GM20431 (cell line): ENCODE measurements around the gene RASL11B.

ENCODE experiments used
- in situ Hi-C: fragments of 300-500 bp; cut with MseI, MboI; formaldehyde crosslinking; loops from one replicate; pipeline ENCODE4 v1.15.0; 2020; ENCODE audit warnings: low sequenced_read_pairs; ENCODE audit not compliant: unreplicated experiment

RASL11B gene

GRCh38 chr4:52841682-52842456 is 20.2 kb upstream of the RASL11B start:
- in situ Hi-C loops: loop anchor here (25.0 kb wide), 1 partner anchor 105 kb away; no protein-coding TSS in a partner anchor

GRCh38 chr4:52842792-52843191 is 19.3 kb upstream of the RASL11B start:
- in situ Hi-C loops: loop anchor here (25.0 kb wide), 1 partner anchor 105 kb away; no protein-coding TSS in a partner anchor

GRCh38 chr4:52843351-52843750 is 18.8 kb upstream of the RASL11B start:
- in situ Hi-C loops: loop anchor here (25.0 kb wide), 1 partner anchor 106 kb away; no protein-coding TSS in a partner anchor

- in situ Hi-C loops: loop anchor here (25.0 kb wide), 1 partner anchor 107 kb away; no protein-coding TSS in a partner anchor
These were observed 18.2 kb upstream of the RASL11B start for GRCh38 chr4:52843958-52844357.

- in situ Hi-C loops: loop anchor here (25.0 kb wide), 1 partner anchor 107 kb away; no protein-coding TSS in a partner anchor
These were observed 17.5 kb upstream of the RASL11B start for GRCh38 chr4:52844596-52844995.

GRCh38 chr4:52846502-52846901 is 15.6 kb upstream of the RASL11B start:
- in situ Hi-C loops: loop anchor here (25.0 kb wide), 1 partner anchor 109 kb away; no protein-coding TSS in a partner anchor

- in situ Hi-C loops: loop anchor here (25.0 kb wide), 1 partner anchor 111 kb away; no protein-coding TSS in a partner anchor
These were observed 13.9 kb upstream of the RASL11B start for GRCh38 chr4:52848254-52848653.

GRCh38 chr4:52850406-52851124 is 11.6 kb upstream of the RASL11B start:
- in situ Hi-C loops: no loop called here

GRCh38 chr4:52852041-52852440 is 10.1 kb upstream of the RASL11B start:
- in situ Hi-C loops: no loop called here

- in situ Hi-C loops: no loop called here
These were observed 9.4 kb upstream of the RASL11B start for GRCh38 chr4:52852711-52853110.

- in situ Hi-C loops: no loop called here
These were observed 8.8 kb upstream of the RASL11B start for GRCh38 chr4:52853351-52853750.

- in situ Hi-C loops: no loop called here
These were observed 5.3 kb upstream of the RASL11B start for GRCh38 chr4:52856801-52857200.

GRCh38 chr4:52860361-52860760 is 1.8 kb upstream of the RASL11B start:
- in situ Hi-C loops: no loop called here

- in situ Hi-C loops: no loop called here
These were observed 820 bp upstream of the RASL11B start for GRCh38 chr4:52861171-52861823.

GRCh38 chr4:52862639-52863161 is 583 bp downstream of the RASL11B start:
- in situ Hi-C loops: no loop called here

GRCh38 chr4:52863324-52863723 is 1.2 kb downstream of the RASL11B start:
- in situ Hi-C loops: no loop called here

GRCh38 chr4:52864793-52865192 is 2.7 kb downstream of the RASL11B start:
- in situ Hi-C loops: no loop called here

- in situ Hi-C loops: no loop called here
These were observed 3.2 kb downstream of the RASL11B start for GRCh38 chr4:52865300-52865699.

GRCh38 chr4:52866734-52867133 is 4.6 kb downstream of the RASL11B start:
- in situ Hi-C loops: no loop called here

- in situ Hi-C loops: no loop called here
These were observed 5.0 kb downstream of the RASL11B start for GRCh38 chr4:52867163-52867562.
